DOHH2 (cell line): ENCODE results near the gene CENPP.

ENCODE experiments used
- EZH2phosphoT487 ChIP-seq: fragments of 200-600 bp; sonication (generic); IDR thresholded peaks from 2 replicates; pipeline ENCODE4 v1.6.1; 2017; ENCODE audit warnings: borderline replicate concordance, mild to moderate bottlenecking, antibody characterized with exemption, low read length, moderate library complexity, mixed read lengths
- TF ChIP-seq, protein P1 (sequence below): fragments of 200-600 bp; sonication (generic); IDR thresholded peaks from one replicate; pipeline ENCODE4 v1.5.1; 2014; ENCODE audit warnings: antibody characterized with exemption, mild to moderate bottlenecking, low read depth, low read length; ENCODE audit not compliant: poor library complexity, severe bottlenecking

GRCh38 chr9:92595930-92596329, 270.2 kb downstream of the CENPP start:
- TF ChIP-seq, protein P1, sequence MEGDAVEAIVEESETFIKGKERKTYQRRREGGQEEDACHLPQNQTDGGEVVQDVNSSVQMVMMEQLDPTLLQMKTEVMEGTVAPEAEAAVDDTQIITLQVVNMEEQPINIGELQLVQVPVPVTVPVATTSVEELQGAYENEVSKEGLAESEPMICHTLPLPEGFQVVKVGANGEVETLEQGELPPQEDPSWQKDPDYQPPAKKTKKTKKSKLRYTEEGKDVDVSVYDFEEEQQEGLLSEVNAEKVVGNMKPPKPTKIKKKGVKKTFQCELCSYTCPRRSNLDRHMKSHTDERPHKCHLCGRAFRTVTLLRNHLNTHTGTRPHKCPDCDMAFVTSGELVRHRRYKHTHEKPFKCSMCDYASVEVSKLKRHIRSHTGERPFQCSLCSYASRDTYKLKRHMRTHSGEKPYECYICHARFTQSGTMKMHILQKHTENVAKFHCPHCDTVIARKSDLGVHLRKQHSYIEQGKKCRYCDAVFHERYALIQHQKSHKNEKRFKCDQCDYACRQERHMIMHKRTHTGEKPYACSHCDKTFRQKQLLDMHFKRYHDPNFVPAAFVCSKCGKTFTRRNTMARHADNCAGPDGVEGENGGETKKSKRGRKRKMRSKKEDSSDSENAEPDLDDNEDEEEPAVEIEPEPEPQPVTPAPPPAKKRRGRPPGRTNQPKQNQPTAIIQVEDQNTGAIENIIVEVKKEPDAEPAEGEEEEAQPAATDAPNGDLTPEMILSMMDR = no peak
- no peak for TF ChIP-seq EZH2phosphoT487
